Measurements from ENCODE around the gene LATS2. TPM values are rescaled to one million over a fixed set of nuclear protein-coding genes. Genes with fewer than 3 reads are reported as not detected.

LATS2 gene
- total and polyA plus RNA-seq, 2 of the 8 experiments (the other 6 are each of a cell fraction or from before 2014, with no cell fraction given) = 8.3 to 26.2 TPM

GRCh38 chr13:20998649-20999415 lies 62.6 kb downstream of the LATS2 start (continued):
- TF ChIP-seq, protein P1, sequence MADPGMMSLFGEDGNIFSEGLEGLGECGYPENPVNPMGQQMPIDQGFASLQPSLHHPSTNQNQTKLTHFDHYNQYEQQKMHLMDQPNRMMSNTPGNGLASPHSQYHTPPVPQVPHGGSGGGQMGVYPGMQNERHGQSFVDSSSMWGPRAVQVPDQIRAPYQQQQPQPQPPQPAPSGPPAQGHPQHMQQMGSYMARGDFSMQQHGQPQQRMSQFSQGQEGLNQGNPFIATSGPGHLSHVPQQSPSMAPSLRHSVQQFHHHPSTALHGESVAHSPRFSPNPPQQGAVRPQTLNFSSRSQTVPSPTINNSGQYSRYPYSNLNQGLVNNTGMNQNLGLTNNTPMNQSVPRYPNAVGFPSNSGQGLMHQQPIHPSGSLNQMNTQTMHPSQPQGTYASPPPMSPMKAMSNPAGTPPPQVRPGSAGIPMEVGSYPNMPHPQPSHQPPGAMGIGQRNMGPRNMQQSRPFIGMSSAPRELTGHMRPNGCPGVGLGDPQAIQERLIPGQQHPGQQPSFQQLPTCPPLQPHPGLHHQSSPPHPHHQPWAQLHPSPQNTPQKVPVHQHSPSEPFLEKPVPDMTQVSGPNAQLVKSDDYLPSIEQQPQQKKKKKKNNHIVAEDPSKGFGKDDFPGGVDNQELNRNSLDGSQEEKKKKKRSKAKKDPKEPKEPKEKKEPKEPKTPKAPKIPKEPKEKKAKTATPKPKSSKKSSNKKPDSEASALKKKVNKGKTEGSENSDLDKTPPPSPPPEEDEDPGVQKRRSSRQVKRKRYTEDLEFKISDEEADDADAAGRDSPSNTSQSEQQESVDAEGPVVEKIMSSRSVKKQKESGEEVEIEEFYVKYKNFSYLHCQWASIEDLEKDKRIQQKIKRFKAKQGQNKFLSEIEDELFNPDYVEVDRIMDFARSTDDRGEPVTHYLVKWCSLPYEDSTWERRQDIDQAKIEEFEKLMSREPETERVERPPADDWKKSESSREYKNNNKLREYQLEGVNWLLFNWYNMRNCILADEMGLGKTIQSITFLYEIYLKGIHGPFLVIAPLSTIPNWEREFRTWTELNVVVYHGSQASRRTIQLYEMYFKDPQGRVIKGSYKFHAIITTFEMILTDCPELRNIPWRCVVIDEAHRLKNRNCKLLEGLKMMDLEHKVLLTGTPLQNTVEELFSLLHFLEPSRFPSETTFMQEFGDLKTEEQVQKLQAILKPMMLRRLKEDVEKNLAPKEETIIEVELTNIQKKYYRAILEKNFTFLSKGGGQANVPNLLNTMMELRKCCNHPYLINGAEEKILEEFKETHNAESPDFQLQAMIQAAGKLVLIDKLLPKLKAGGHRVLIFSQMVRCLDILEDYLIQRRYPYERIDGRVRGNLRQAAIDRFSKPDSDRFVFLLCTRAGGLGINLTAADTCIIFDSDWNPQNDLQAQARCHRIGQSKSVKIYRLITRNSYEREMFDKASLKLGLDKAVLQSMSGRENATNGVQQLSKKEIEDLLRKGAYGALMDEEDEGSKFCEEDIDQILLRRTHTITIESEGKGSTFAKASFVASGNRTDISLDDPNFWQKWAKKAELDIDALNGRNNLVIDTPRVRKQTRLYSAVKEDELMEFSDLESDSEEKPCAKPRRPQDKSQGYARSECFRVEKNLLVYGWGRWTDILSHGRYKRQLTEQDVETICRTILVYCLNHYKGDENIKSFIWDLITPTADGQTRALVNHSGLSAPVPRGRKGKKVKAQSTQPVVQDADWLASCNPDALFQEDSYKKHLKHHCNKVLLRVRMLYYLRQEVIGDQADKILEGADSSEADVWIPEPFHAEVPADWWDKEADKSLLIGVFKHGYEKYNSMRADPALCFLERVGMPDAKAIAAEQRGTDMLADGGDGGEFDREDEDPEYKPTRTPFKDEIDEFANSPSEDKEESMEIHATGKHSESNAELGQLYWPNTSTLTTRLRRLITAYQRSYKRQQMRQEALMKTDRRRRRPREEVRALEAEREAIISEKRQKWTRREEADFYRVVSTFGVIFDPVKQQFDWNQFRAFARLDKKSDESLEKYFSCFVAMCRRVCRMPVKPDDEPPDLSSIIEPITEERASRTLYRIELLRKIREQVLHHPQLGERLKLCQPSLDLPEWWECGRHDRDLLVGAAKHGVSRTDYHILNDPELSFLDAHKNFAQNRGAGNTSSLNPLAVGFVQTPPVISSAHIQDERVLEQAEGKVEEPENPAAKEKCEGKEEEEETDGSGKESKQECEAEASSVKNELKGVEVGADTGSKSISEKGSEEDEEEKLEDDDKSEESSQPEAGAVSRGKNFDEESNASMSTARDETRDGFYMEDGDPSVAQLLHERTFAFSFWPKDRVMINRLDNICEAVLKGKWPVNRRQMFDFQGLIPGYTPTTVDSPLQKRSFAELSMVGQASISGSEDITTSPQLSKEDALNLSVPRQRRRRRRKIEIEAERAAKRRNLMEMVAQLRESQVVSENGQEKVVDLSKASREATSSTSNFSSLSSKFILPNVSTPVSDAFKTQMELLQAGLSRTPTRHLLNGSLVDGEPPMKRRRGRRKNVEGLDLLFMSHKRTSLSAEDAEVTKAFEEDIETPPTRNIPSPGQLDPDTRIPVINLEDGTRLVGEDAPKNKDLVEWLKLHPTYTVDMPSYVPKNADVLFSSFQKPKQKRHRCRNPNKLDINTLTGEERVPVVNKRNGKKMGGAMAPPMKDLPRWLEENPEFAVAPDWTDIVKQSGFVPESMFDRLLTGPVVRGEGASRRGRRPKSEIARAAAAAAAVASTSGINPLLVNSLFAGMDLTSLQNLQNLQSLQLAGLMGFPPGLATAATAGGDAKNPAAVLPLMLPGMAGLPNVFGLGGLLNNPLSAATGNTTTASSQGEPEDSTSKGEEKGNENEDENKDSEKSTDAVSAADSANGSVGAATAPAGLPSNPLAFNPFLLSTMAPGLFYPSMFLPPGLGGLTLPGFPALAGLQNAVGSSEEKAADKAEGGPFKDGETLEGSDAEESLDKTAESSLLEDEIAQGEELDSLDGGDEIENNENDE (IDR thresholded peaks at IDR 0.05; ENCODE audit: insufficient replicate concordance, low read length) = no peak
- TF ChIP-seq BACH1 (IDR thresholded peaks at IDR 0.05; ENCODE audit: low read length) (no peak), NRF1 (IDR thresholded peaks at IDR 0.05; ENCODE audit: low read depth, low read length) (no peak), BCL11A (IDR thresholded peaks at IDR 0.05; ENCODE audit: low read depth in 2 of 2, low read length in 2 of 2) (no peak), TEAD4 (IDR thresholded peaks at IDR 0.05; ENCODE audit: low read depth, low read length) (no peak), NANOG (IDR thresholded peaks at IDR 0.05; ENCODE audit: insufficient read depth, low read depth, low read length, poor library complexity, severe bottlenecking) (no peak), RNF2 (IDR thresholded peaks at IDR 0.05; ENCODE audit: borderline replicate concordance, low read depth, low read length, missing control alignments, poor library complexity, severe bottlenecking) (no peak)
